NCI-H526 (cell line): ENCODE measurements around the gene NCAM1.

Source experiments
- DNase-seq, 2 experiments: peaks; one replicate each; lab custom pipeline; 2025; lab: John Stamatoyannopoulos, UW

Gene NCAM1

GRCh38 chr11:113168354-113169342 lies 207.4 kb downstream of the NCAM1 start:
- no peak for DNase-seq

DNA sequence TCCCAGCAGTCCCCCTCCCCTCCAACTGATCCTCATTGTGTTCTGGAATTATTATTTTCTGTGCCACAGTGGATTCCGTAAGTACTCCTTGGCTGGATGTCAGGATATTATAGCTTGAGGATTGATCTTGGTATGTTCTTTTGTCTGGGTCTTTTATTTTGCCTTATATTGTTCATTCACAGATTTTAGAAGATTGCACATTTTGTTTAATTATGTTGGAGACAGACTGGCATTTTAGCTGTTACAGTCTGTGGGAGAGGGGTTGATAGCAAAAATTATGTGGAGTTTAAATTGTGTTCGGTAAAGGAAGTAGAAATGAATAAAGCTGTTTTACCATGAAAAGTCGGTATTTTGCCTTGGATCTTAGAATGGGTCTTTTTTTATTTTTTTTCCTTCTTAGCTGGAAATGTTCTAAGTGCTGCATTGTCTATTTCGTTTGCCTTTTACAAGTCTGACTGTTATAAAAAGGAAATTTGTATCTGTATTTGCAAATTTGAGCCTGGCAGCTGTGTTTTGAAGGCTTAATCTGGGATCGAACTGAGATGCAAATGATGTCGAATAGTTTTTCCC lies 211.2 kb downstream of the NCAM1 start:
- DNase-seq, result peak; percentile 93 to 95

DNA sequence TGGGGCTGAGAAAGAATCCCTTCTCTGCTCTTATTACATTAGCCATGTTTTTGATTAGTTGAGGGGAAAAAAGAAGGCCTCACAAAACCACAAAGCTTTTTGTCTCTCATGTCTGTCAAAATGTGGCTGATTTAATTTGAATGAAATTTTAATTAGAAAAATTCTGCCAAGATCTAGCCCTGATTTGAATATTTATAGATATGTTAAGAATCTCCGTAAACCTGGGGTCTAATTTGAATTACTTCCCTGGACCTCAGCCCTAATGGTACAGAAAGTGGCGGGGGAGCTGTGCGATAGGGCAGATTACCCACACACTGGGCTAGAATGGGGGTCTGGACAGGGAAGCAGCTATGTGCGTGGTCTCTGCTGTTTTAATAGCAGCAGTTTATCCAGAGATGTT lies 211.9 kb downstream of the NCAM1 start:
- peak; percentile 98 to 99 for DNase-seq

GRCh38 chr11:113174882-113175281 lies 213.7 kb downstream of the NCAM1 start:
- DNase-seq, result no peak

DNA sequence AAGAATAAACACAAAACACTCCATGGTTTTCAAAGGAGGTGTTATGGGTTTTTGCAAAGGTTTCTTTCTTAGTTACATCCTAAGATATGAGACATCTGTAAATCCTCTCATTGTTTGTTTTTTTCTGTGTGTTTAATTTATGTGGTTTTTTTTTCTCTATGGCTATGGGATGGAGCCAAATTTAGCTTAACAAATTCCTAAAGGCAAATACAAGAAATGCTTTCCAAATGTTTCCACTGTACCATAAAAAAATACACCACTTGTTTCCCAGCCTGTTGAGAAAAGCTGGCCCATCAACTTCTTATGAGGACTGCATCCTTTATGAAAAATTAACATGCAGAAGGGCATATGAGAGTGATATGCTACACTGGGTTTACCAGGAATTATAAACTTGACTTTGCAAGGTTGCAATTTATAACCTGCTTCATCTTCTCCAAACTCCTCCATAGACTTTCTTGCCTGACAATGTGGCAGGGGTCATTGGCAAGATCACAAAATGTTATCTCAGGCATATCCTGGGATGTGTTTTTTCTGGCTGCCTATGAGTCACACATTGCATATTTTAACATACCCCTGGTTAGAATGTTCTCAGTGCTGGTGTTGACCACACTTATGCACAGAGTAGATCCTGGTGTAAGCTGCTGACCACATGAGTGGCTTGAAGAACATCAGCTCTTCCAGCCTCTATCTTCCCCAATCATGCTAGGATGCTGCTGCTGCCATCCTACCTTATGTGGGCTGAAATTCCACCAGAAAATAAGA lies 215.6 kb downstream of the NCAM1 start:
- DNase-seq, result no peak

GRCh38 chr11:113177671-113178070 lies 216.5 kb downstream of the NCAM1 start:
- no peak for DNase-seq

GRCh38 chr11:113178381-113179070 lies 217.3 kb downstream of the NCAM1 start:
- peak; percentile 67 to 91 for DNase-seq

DNA sequence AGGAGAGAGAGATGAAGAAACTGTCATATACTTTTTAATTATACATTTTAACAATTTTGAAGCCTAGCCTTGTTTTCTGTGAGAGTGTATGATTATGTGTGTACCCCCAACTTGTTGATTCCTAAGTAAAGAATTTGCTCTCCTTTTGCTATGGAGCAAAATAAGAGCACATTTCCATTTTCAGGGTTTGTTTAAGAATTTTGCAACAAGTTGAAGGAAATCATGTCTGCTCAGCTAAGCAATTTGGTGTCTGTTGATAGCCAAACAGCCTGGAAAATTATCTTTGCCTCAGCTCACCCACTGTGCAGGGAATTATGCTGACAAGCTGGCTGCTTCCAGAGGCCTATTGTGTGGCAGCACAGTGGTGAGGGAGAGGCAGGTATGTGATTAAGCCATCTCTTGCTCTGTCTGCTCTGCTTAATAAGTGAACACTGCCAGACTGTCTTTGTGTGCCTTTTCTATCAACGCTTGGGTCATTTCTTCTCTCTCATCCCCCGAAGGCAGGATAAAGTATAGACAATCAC lies 218.0 kb downstream of the NCAM1 start:
- DNase-seq, result peak in 1 of 2 experiments; percentile 50

GRCh38 chr11:113181094-113181493 lies 219.9 kb downstream of the NCAM1 start:
- no peak for DNase-seq

DNA sequence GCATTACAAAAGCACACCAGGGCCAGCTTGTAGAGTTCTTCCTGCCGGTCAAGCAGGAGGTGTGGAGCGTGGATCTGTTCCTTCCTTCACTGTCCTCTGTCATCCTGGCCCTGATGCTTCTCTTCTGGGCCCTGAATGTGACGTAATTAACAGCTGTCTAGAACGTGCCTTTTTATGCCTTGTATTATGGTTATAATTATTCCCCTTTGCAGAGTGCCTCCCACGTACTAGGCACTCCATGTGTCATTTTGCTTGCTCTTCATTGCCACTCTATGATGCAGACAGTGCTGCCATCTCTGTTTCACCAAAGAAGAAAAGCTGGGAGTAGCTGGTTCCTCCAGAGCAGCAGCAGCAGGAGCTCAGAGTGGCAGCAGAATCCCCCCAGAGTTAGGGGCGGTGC lies 221.1 kb downstream of the NCAM1 start:
- DNase-seq, result no peak

GRCh38 chr11:113184498-113184897 lies 223.3 kb downstream of the NCAM1 start:
- DNase-seq, result no peak

GRCh38 chr11:113188371-113188834 lies 227.2 kb downstream of the NCAM1 start:
- no peak for DNase-seq

GRCh38 chr11:113189909-113190667 lies 228.9 kb downstream of the NCAM1 start:
- no peak for DNase-seq

DNA sequence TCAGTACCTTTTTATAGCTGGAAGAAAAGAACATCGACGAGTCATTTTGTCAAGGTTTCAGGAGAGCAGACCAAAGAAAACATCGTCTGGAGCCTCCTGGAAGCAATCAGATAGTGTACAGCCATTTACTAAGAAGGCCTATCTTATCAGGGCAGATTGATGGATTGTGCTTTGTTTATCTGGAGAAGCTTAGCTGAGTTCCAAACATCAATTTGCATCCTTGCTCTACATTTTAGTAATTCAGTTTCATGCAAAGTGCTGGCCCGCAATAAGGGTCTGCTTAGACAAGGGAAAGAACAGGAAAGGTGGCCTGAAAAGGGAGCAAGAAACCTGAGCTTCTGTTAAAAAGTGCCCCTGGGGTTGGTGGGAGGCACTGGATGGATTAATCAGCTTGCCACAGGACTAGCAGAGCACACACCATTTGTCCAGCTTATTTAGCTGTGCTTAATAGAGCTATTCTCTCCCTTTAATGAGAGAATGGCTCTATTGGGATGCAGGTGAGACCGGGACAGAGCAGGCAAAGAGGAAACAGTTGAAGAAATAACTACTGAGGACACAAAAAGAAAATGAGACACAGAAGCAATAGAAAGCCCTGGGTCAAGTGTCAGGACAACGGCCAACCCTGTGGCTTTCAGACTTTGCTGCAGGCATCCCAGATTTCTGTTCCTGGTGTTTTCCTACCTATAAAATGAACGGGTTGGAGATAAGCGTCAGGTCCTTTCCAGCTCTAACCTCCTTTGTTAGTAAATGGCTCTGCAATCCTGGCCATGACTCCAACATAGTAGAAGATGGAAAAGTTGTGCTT lies 231.1 kb downstream of the NCAM1 start:
- peak; percentile 92 to 93 for DNase-seq

- DNase-seq, result no peak
Measured at GRCh38 chr11:113193016-113193415, 231.8 kb downstream of the NCAM1 start.

- DNase-seq, result no peak
Measured at GRCh38 chr11:113193946-113194345, 232.7 kb downstream of the NCAM1 start.

- no peak for DNase-seq
Measured at GRCh38 chr11:113195728-113196127, 234.5 kb downstream of the NCAM1 start.

GRCh38 chr11:113197446-113197845 lies 236.2 kb downstream of the NCAM1 start:
- DNase-seq, result no peak

DNA sequence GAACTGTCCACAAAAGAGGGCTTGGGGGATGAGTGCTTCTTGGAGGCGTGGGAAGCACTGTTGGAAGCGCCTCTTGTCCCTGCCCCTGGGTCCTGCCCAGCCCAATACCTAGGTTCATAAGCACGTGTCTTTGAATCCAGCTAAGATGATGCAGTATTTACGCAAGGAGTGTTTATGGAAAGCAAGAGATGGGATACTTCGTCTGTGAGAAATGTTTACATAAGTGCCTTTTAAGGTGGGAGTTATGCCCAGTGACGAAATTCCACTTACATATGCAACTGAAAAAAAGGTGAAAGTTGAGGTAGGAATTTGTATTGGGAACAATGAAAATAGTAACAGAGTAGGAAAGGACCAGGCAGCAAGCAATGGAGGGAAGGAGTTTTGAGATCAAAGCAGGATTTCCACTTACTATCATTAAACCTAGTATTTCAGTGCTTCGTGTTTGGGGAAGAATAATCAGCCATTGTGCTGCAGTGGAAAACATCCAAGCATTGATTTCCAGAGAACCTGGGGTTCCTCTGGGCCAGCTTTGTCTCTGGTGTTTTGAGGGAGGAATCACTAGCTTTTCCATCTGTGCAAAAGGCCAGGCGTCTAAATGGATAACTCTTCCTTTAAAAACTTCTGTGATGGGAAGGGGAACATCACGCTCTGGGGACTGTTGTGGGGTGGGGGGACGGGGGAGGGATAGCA lies 237.9 kb downstream of the NCAM1 start:
- no peak for DNase-seq
